HCT116 (cell line): ENCODE measurements around the gene SGF29.

Experiments
- CBX3 ChIP-seq: IDR thresholded peaks from 2 replicates; pipeline ENCODE4 v1.6.1; 2012; ENCODE audit warnings: low read depth
- CTCF ChIP-seq, 3 experiments: fragments of 200-600 bp in 1 of 3; sonication (generic) in 1 of 3; IDR thresholded peaks in 2 of 3; conservative IDR thresholded peaks in 1 of 3; 2 replicates each; pipeline ENCODE4 v1.5.1; 2012 to 2017; ENCODE audit warnings: low read depth in 2 of 3, low read length in 2 of 3, antibody characterized with exemption in 1 of 3, borderline replicate concordance in 1 of 3, control low read depth in 1 of 3, mild to moderate bottlenecking in 1 of 3, mixed read lengths in 1 of 3, mixed run types in 1 of 3, moderate library complexity in 1 of 3; ENCODE audit not compliant: insufficient read depth in 1 of 3
- EGR1 ChIP-seq: IDR thresholded peaks from 2 replicates; pipeline ENCODE4 v1.6.1; 2012; ENCODE audit warnings: low read depth
- ELF1 ChIP-seq: IDR thresholded peaks from 2 replicates; pipeline ENCODE4 v1.6.1; 2012; ENCODE audit warnings: low read depth, borderline replicate concordance
- EZH2 ChIP-seq: fragments of 200-600 bp; sonication (generic); IDR thresholded peaks from 2 replicates; pipeline ENCODE4 v1.6.1; 2017; ENCODE audit warnings: antibody characterized with exemption, mixed run types
- EZH2phosphoT487 ChIP-seq: fragments of 200-600 bp; IDR thresholded peaks from 2 replicates; pipeline ENCODE4 v1.6.1; 2018; ENCODE audit warnings: antibody characterized with exemption, borderline replicate concordance
- POLR2A ChIP-seq: IDR thresholded peaks from 2 replicates; pipeline ENCODE4 v1.7.0; 2011; ENCODE audit warnings: borderline replicate concordance; ENCODE audit not compliant: insufficient read depth, insufficient read length; ENCODE audit errors: extremely low read depth
- RAD21 ChIP-seq: IDR thresholded peaks from 2 replicates; pipeline ENCODE4 v1.6.1; 2012; ENCODE audit warnings: low read depth, mild to moderate bottlenecking
- REST ChIP-seq: IDR thresholded peaks from 2 replicates; pipeline ENCODE4 v1.6.1; 2012; ENCODE audit warnings: low read depth
- SP1 ChIP-seq: IDR thresholded peaks from 2 replicates; pipeline ENCODE4 v1.6.1; 2012; ENCODE audit warnings: low read depth
- YY1 ChIP-seq: IDR thresholded peaks from 2 replicates; pipeline ENCODE4 v1.6.1; 2011; ENCODE audit warnings: low read length, low read depth, moderate library complexity, mild to moderate bottlenecking; ENCODE audit not compliant: insufficient replicate concordance; ENCODE audit errors: extremely low read depth

GRCh38 chr16:28606291-28607115 is 52.8 kb downstream of the SGF29 start:
- TF ChIP-seq EZH2 (no peak), REST (no peak), YY1 (no peak), ELF1 (no peak), EZH2phosphoT487 (no peak), CTCF (IDR thresholded peaks at IDR 0.05 in 2 of 3, conservative IDR thresholded peaks at IDR 0.05 in 1 of 3; ENCODE audit: borderline replicate concordance in 1 of 3, insufficient read depth in 1 of 3, low read depth in 2 of 3, low read length in 2 of 3) (no peak), RAD21 (no peak), SP1 (no peak), POLR2A (no peak), CBX3 (no peak), EGR1 (no peak)
